Adipocyte (in vitro differentiated cells): ENCODE results near the gene A2M.

Experiments
- DNase-seq: peaks from one replicate; pipeline ENCODE4 v3.0.0-alpha.2; 2015; ENCODE audit warnings: low read depth
- H3K27me3 ChIP-seq: replicated peaks from 2 replicates; pipeline ENCODE4 v1.7.0; 2013; ENCODE audit warnings: mild to moderate bottlenecking, low read length, moderate library complexity; ENCODE audit not compliant: control insufficient read depth, insufficient read depth
- H3K36me3 ChIP-seq: 2 replicates; pipeline ENCODE4 v1.7.0; 2013; ENCODE audit warnings: low read length, mild to moderate bottlenecking, moderate library complexity; ENCODE audit not compliant: control insufficient read depth, insufficient read depth, severe bottlenecking
- H3K4me1 ChIP-seq: 2 replicates; pipeline ENCODE4 v1.7.0; 2013; ENCODE audit warnings: mild to moderate bottlenecking, low read length, moderate library complexity; ENCODE audit not compliant: control insufficient read depth, insufficient read depth
- H3K4me3 ChIP-seq: 2 replicates; pipeline ENCODE4 v1.7.0; 2013; ENCODE audit warnings: mild to moderate bottlenecking, low read length, moderate library complexity
- H3K9ac ChIP-seq: 2 replicates; pipeline ENCODE4 v1.7.0; 2013; ENCODE audit warnings: mild to moderate bottlenecking, low read length, moderate library complexity
- H3K9me3 ChIP-seq: 2 replicates; pipeline ENCODE4 v1.7.0; 2013; ENCODE audit warnings: mild to moderate bottlenecking, low read length, moderate library complexity; ENCODE audit not compliant: control insufficient read depth

Gene A2M

GRCh38 chr12:9079082-9079481 is 36.6 kb downstream of the A2M start:
- Histone ChIP-seq H3K4me1 (no peaks in the 10 kb centered on the region), H3K4me3 (no peak overlapping the region), H3K9me3 (peaks cover 8% of the 10 kb centered on the region), H3K36me3 (peaks cover 41% of the 10 kb centered on the region), H3K27me3 (no peaks in the 10 kb centered on the region), H3K9ac (no peak overlapping the region)
- DNase-seq: no peak

- Histone ChIP-seq H3K9me3 (no peaks in the 10 kb centered on the region), H3K4me3 (no peak overlapping the region), H3K27me3 (no peaks in the 10 kb centered on the region), H3K4me1 (peaks cover 4% of the 10 kb centered on the region), H3K36me3 (peaks cover 52% of the 10 kb centered on the region), H3K9ac (no peak overlapping the region)
- no peak for DNase-seq
These were observed 38.3 kb downstream of the A2M start for GRCh38 chr12:9077152-9078031.

GRCh38 chr12:9076733-9077132 is 39.0 kb downstream of the A2M start:
- no peaks in the 10 kb centered on the region for H3K27me3 ChIP-seq
- H3K9ac ChIP-seq: no peak overlapping the region
- DNase-seq: no peak
- H3K4me3 ChIP-seq: no peak overlapping the region
- H3K36me3 ChIP-seq: peaks cover 52% of the 10 kb centered on the region
- peaks cover 4% of the 10 kb centered on the region for H3K4me1 ChIP-seq
- H3K9me3 ChIP-seq: no peaks in the 10 kb centered on the region

- peaks cover 4% of the 10 kb centered on the region for H3K4me1 ChIP-seq
- no peak overlapping the region for H3K4me3 ChIP-seq
- no peak overlapping the region for H3K9ac ChIP-seq
- no peaks in the 10 kb centered on the region for H3K9me3 ChIP-seq
- DNase-seq: no peak
- H3K27me3 ChIP-seq: no peaks in the 10 kb centered on the region
- H3K36me3 ChIP-seq: peaks cover 54% of the 10 kb centered on the region
These were observed 40.6 kb downstream of the A2M start for GRCh38 chr12:9075138-9075535.

- H3K9me3 ChIP-seq: no peaks in the 10 kb centered on the region
- no peak for DNase-seq
- H3K4me1 ChIP-seq: peaks cover 4% of the 10 kb centered on the region
- H3K9ac ChIP-seq: no peak overlapping the region
- no peaks in the 10 kb centered on the region for H3K27me3 ChIP-seq
- H3K36me3 ChIP-seq: peaks cover 56% of the 10 kb centered on the region
- no peak overlapping the region for H3K4me3 ChIP-seq
These were observed 41.1 kb downstream of the A2M start for GRCh38 chr12:9074484-9075137.

- H3K4me1 ChIP-seq: peaks cover 4% of the 10 kb centered on the region
- no peak overlapping the region for H3K9ac ChIP-seq
- no peak for DNase-seq
- H3K4me3 ChIP-seq: no peak overlapping the region
- H3K9me3 ChIP-seq: no peaks in the 10 kb centered on the region
- peaks cover 51% of the 10 kb centered on the region for H3K36me3 ChIP-seq
- no peaks in the 10 kb centered on the region for H3K27me3 ChIP-seq
These were observed 42.6 kb downstream of the A2M start for GRCh38 chr12:9073076-9073475.

GRCh38 chr12:9072481-9073038 is 43.2 kb downstream of the A2M start:
- Histone ChIP-seq H3K9ac (no peak overlapping the region), H3K4me1 (peaks cover 4% of the 10 kb centered on the region), H3K9me3 (no peaks in the 10 kb centered on the region), H3K36me3 (peaks cover 53% of the 10 kb centered on the region), H3K4me3 (no peak overlapping the region), H3K27me3 (no peaks in the 10 kb centered on the region)
- no peak for DNase-seq

GRCh38 chr12:9071969-9072368 is 43.8 kb downstream of the A2M start:
- Histone ChIP-seq H3K27me3 (no peaks in the 10 kb centered on the region), H3K4me1 (peaks cover 4% of the 10 kb centered on the region), H3K9me3 (no peaks in the 10 kb centered on the region), H3K4me3 (no peak overlapping the region), H3K9ac (no peak overlapping the region), H3K36me3 (peaks cover 51% of the 10 kb centered on the region)
- DNase-seq: no peak

- Histone ChIP-seq H3K4me1 (peaks cover 4% of the 10 kb centered on the region), H3K4me3 (no peak overlapping the region), H3K36me3 (peaks cover 47% of the 10 kb centered on the region), H3K9me3 (no peaks in the 10 kb centered on the region), H3K27me3 (no peaks in the 10 kb centered on the region), H3K9ac (no peak overlapping the region)
- DNase-seq: no peak
These were observed 44.2 kb downstream of the A2M start for GRCh38 chr12:9071518-9071917.

- Histone ChIP-seq H3K4me1 (peaks cover 5% of the 10 kb centered on the region), H3K36me3 (peaks cover 41% of the 10 kb centered on the region), H3K4me3 (no peak overlapping the region), H3K27me3 (no peaks in the 10 kb centered on the region), H3K9ac (no peak overlapping the region), H3K9me3 (no peaks in the 10 kb centered on the region)
- DNase-seq: no peak
These were observed 45.4 kb downstream of the A2M start for GRCh38 chr12:9070351-9070750.

GRCh38 chr12:9068600-9068999 is 47.1 kb downstream of the A2M start:
- Histone ChIP-seq H3K9me3 (no peaks in the 10 kb centered on the region), H3K36me3 (peaks cover 26% of the 10 kb centered on the region), H3K9ac (no peak overlapping the region), H3K4me3 (no peak overlapping the region), H3K4me1 (peaks cover 12% of the 10 kb centered on the region), H3K27me3 (no peaks in the 10 kb centered on the region)
- DNase-seq: no peak
